SJCRH30 (cell line): Measurements from ENCODE around the gene PRR9. TPM values are rescaled to one million over a fixed set of nuclear protein-coding genes. Genes with fewer than 3 reads are reported as not detected.
"Not testable (repeated sequence)": the region's sequence is repeated elsewhere in the genome, so short reads cannot be mapped to it uniquely, and the experiment has no call there.

ENCODE experiments used
- DNase-seq, 2 experiments: peaks; one replicate each; pipeline ENCODE4 v3.0.0-alpha.2; 2015 to 2020
- H3K27ac ChIP-seq: fragments of 250-450 bp; sonication (Bioruptor Pico); 2 replicates; pipeline ENCODE4 v1.5.1; 2020; ENCODE audit warnings: mild to moderate bottlenecking, moderate library complexity
- H3K27me3 ChIP-seq: fragments of 250-450 bp; sonication (Bioruptor Pico); 2 replicates; pipeline ENCODE4 v1.5.1; 2020; ENCODE audit warnings: mild to moderate bottlenecking, moderate library complexity
- H3K36me3 ChIP-seq: fragments of 250-450 bp; sonication (Bioruptor Pico); 2 replicates; pipeline ENCODE4 v1.5.1; 2020; ENCODE audit warnings: mild to moderate bottlenecking, moderate library complexity
- H3K4me1 ChIP-seq: fragments of 250-450 bp; sonication (Bioruptor Pico); 2 replicates; pipeline ENCODE4 v1.5.1; 2020; ENCODE audit warnings: mild to moderate bottlenecking, moderate library complexity
- H3K4me3 ChIP-seq: fragments of 250-450 bp; sonication (Bioruptor Pico); 2 replicates; pipeline ENCODE4 v1.5.1; 2020; ENCODE audit warnings: mild to moderate bottlenecking, moderate library complexity
- H3K9me3 ChIP-seq: fragments of 250-450 bp; sonication (Bioruptor Pico); replicated peaks from 2 replicates; pipeline ENCODE4 v1.5.1; 2020; ENCODE audit warnings: mild to moderate bottlenecking, moderate library complexity
- total RNA-seq: library from RNA; depleted of rRNA; stranded (reverse); fragments of >200 nt; shearing (Covaris generic); gene quantifications from 2 replicates; pipeline ENCODE4 v1.2.3, GENCODE V29; 2014

PRR9 gene
- total RNA-seq, 1 experiment from 2014 or later = not detected

GRCh38 chr1:153217744-153218416, 496 bp downstream of the PRR9 start:
- DNase-seq = no peak
- H3K4me1 ChIP-seq = no peaks in the 10 kb centered on the region

GRCh38 chr1:153220606-153221303, 3.4 kb downstream of the PRR9 start:
- no peak overlapping the region for H3K27ac ChIP-seq
- H3K9me3 ChIP-seq = no peaks in the 10 kb centered on the region
- DNase-seq = no peak
- H3K27me3 ChIP-seq = no peaks in the 10 kb centered on the region
- H3K4me3 ChIP-seq = no peak overlapping the region
- H3K4me1 ChIP-seq = no peaks in the 10 kb centered on the region
- no peaks in the 10 kb centered on the region for H3K36me3 ChIP-seq

More at GRCh38 chr1:153217744-153218416, 496 bp downstream of the PRR9 start:
- Histone ChIP-seq H3K9me3 (no peaks in the 10 kb centered on the region), H3K4me3 (no peak overlapping the region), H3K27me3 (no peaks in the 10 kb centered on the region), H3K27ac (no peak overlapping the region), H3K36me3 (no peaks in the 10 kb centered on the region)

- H3K4me1 ChIP-seq, H3K9me3 ChIP-seq, H3K4me3 ChIP-seq, H3K27me3 ChIP-seq, H3K36me3 ChIP-seq, H3K27ac ChIP-seq: not testable (repeated sequence)
- peak; percentile 48 to 66 for DNase-seq
Measured at GRCh38 chr1:153223040-153223891, 5.9 kb downstream of the PRR9 start.

GRCh38 chr1:153227810-153228209, 10.4 kb downstream of the PRR9 start:
- Histone ChIP-seq H3K4me3 (no peak overlapping the region), H3K36me3 (no peaks in the 10 kb centered on the region), H3K27ac (no peak overlapping the region), H3K9me3 (no peaks in the 10 kb centered on the region), H3K4me1 (no peaks in the 10 kb centered on the region), H3K27me3 (no peaks in the 10 kb centered on the region)
- no peak for DNase-seq

GRCh38 chr1:153228491-153228890, 11.1 kb downstream of the PRR9 start:
- no peaks in the 10 kb centered on the region for H3K4me1 ChIP-seq
- no peak overlapping the region for H3K4me3 ChIP-seq
- no peaks in the 10 kb centered on the region for H3K27me3 ChIP-seq
- no peaks in the 10 kb centered on the region for H3K9me3 ChIP-seq
- no peak overlapping the region for H3K27ac ChIP-seq
- DNase-seq = no peak
- no peaks in the 10 kb centered on the region for H3K36me3 ChIP-seq

GRCh38 chr1:153229076-153229829, 11.9 kb downstream of the PRR9 start:
- not testable (repeated sequence) for H3K4me1 ChIP-seq, H3K9me3 ChIP-seq, H3K27me3 ChIP-seq, H3K36me3 ChIP-seq, H3K4me3 ChIP-seq, H3K27ac ChIP-seq
- DNase-seq = peak; percentile 50 to 61

GRCh38 chr1:153231363-153231762, 14.0 kb downstream of the PRR9 start:
- Histone ChIP-seq H3K4me3 (no peak overlapping the region), H3K4me1 (no peaks in the 10 kb centered on the region), H3K36me3 (no peaks in the 10 kb centered on the region), H3K9me3 (no peaks in the 10 kb centered on the region), H3K27ac (no peak overlapping the region), H3K27me3 (no peaks in the 10 kb centered on the region)
- no peak for DNase-seq

- H3K4me1 ChIP-seq = no peaks in the 10 kb centered on the region
- no peak overlapping the region for H3K27ac ChIP-seq
- no peaks in the 10 kb centered on the region for H3K9me3 ChIP-seq
- no peak for DNase-seq
- H3K27me3 ChIP-seq = no peaks in the 10 kb centered on the region
- H3K36me3 ChIP-seq = no peaks in the 10 kb centered on the region
- H3K4me3 ChIP-seq = no peak overlapping the region
Measured at GRCh38 chr1:153231785-153232184, 14.4 kb downstream of the PRR9 start.

GRCh38 chr1:153232553-153232952, 15.2 kb downstream of the PRR9 start:
- Histone ChIP-seq H3K4me1 (no peaks in the 10 kb centered on the region), H3K36me3 (no peaks in the 10 kb centered on the region), H3K27me3 (no peaks in the 10 kb centered on the region), H3K9me3 (no peaks in the 10 kb centered on the region), H3K4me3 (no peak overlapping the region), H3K27ac (no peak overlapping the region)
- no peak for DNase-seq

GRCh38 chr1:153233448-153233847, 16.1 kb downstream of the PRR9 start:
- no peak overlapping the region for H3K4me3 ChIP-seq
- no peak overlapping the region for H3K27ac ChIP-seq
- DNase-seq = no peak
- no peaks in the 10 kb centered on the region for H3K27me3 ChIP-seq
- H3K9me3 ChIP-seq = no peaks in the 10 kb centered on the region
- no peaks in the 10 kb centered on the region for H3K36me3 ChIP-seq
- no peaks in the 10 kb centered on the region for H3K4me1 ChIP-seq

GRCh38 chr1:153238527-153238926, 21.1 kb downstream of the PRR9 start:
- H3K27ac ChIP-seq = no peak overlapping the region
- H3K36me3 ChIP-seq = no peaks in the 10 kb centered on the region
- H3K27me3 ChIP-seq = no peaks in the 10 kb centered on the region; the same call in 1 of the 2 replicates
- H3K4me1 ChIP-seq = no peaks in the 10 kb centered on the region
- H3K9me3 ChIP-seq = no peaks in the 10 kb centered on the region
- H3K4me3 ChIP-seq = no peak overlapping the region
- DNase-seq = no peak

- Histone ChIP-seq H3K9me3 (no peaks in the 10 kb centered on the region), H3K4me1 (no peaks in the 10 kb centered on the region), H3K27ac (no peak overlapping the region), H3K4me3 (no peak overlapping the region), H3K36me3 (no peaks in the 10 kb centered on the region), H3K27me3 (no peaks in the 10 kb centered on the region; the same call in 1 of the 2 replicates)
- no peak for DNase-seq
Measured at GRCh38 chr1:153242160-153242559, 24.8 kb downstream of the PRR9 start.

- DNase-seq = no peak
Measured at GRCh38 chr1:153245466-153245865, 28.1 kb downstream of the PRR9 start.

GRCh38 chr1:153246018-153246417, 28.6 kb downstream of the PRR9 start:
- Histone ChIP-seq H3K36me3 (no peaks in the 10 kb centered on the region), H3K27me3 (no peaks in the 10 kb centered on the region; the same call in 1 of the 2 replicates), H3K27ac (no peak overlapping the region), H3K4me1 (no peaks in the 10 kb centered on the region), H3K4me3 (no peak overlapping the region), H3K9me3 (no peaks in the 10 kb centered on the region)
- no peak for DNase-seq

More at GRCh38 chr1:153245466-153245865, 28.1 kb downstream of the PRR9 start:
- H3K9me3 ChIP-seq = no peaks in the 10 kb centered on the region
- no peaks in the 10 kb centered on the region for H3K4me1 ChIP-seq
- H3K36me3 ChIP-seq = no peaks in the 10 kb centered on the region
- H3K4me3 ChIP-seq = no peak overlapping the region
- no peak overlapping the region for H3K27ac ChIP-seq
- H3K27me3 ChIP-seq = no peaks in the 10 kb centered on the region; the same call in 1 of the 2 replicates
